ENCODE measurements around the gene FAM72C. TPM values are rescaled to one million over a fixed set of nuclear protein-coding genes. Genes with fewer than 3 reads are reported as not detected.
"Not testable (repeated sequence)": the region's sequence is repeated elsewhere in the genome, so short reads cannot be mapped to it uniquely, and the experiment has no call there.

The FAM72C gene
- 10 to 100 TPM; 19.8 to 21.0 TPM for total RNA-seq

DNA sequence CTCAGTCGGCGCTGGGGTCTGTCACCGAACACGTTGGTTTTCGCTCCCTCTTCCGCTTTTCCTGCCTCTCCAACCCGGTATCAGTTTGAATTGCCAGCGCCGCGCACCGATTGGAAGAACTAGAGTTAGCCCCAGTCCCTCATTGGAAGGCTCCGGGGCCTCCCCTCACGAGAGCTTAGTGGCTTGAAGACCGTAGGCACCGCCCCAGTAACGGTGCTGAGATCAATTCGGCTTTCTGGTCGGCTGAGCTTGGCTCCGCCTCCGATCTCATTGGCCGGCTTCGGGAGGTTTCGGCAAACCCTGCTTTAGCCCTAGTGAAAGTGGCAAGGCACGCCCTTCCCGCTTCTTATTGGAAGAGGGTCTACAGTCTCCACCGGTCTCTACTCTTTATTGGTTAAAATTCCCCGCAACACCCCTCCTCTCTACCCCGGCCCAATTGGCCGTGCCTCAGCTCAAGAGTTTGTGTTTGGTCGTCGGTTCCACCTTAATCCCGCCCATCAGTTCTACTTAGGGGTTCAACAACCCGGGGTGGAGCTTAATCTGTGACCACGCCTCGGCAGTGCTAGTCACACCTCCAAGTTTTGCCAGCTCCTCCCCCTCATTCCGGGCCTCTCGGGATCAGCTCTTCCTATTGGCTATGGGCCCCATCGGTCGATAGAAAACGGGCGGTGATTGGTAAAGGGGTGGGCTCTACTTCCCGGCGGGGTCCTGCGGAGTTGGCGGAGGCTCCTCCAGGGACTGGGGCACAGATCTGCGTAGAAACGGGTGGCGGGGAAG, at the start of gene FAM72C:
FAM72C (minus strand) TSS at position 63 of the 777 bp plus-strand sequence. CDS start 845 bp downstream, outside the sequence.
- H3K36me3 Mint-ChIP-seq (ENCODE audit: low read depth); CTCF ChIA-PET; H3K27me3 Mint-ChIP-seq; H3K4me3 Mint-ChIP-seq; H3K4me1 Mint-ChIP-seq; H3K27ac Mint-ChIP-seq; DNase-seq; H3K9me3 Mint-ChIP-seq; POLR2A ChIA-PET: not testable (repeated sequence)

DNA sequence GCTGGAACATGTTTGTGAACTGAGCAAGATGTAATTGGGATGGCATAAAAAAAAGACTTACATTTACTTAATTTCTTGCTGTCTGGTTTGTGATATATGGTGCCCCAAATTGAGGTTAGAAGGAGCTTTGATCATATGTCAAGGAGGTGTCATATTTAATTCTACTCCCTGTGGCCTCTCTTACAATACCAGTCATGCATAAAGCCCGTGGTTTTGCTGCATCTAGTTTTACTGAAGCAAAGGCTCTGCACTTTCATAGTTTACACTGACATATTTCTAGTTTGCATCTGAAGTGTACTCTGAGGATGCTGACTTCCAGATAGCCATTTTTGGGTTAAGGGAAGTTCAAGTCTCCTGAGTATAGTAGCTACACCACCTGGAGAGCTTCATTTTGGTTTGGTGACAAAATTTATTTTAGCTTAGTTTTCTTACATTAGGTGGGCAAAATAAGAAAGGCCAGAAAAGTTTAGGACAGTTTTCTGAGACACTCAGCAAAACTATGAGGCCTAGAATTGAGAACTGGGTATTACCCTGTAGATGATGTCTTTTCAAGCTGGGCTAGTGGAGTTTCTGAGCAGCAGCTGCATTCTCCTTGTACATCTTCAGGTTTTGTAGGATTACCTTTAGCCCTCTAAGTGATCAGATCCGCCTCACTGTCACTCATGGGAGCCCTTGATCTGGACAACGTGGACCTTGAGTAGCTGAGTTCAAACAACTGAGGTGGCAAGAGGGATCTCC, 48.4 kb upstream of the FAM72C start:
- H3K27me3 Mint-ChIP-seq; H3K4me1 Mint-ChIP-seq; H3K4me3 Mint-ChIP-seq; CTCF ChIA-PET; DNase-seq; H3K9me3 Mint-ChIP-seq; POLR2A ChIA-PET; H3K36me3 Mint-ChIP-seq (ENCODE audit: low read depth); H3K27ac Mint-ChIP-seq: not testable (repeated sequence)

- H3K27me3 Mint-ChIP-seq; H3K4me3 Mint-ChIP-seq; H3K27ac Mint-ChIP-seq; H3K4me1 Mint-ChIP-seq; DNase-seq; H3K9me3 Mint-ChIP-seq; H3K36me3 Mint-ChIP-seq (ENCODE audit: low read depth); CTCF ChIA-PET; POLR2A ChIA-PET: not testable (repeated sequence)
Measured at GRCh38 chr1:144019101-144019500, 47.3 kb upstream of the FAM72C start.

DNA sequence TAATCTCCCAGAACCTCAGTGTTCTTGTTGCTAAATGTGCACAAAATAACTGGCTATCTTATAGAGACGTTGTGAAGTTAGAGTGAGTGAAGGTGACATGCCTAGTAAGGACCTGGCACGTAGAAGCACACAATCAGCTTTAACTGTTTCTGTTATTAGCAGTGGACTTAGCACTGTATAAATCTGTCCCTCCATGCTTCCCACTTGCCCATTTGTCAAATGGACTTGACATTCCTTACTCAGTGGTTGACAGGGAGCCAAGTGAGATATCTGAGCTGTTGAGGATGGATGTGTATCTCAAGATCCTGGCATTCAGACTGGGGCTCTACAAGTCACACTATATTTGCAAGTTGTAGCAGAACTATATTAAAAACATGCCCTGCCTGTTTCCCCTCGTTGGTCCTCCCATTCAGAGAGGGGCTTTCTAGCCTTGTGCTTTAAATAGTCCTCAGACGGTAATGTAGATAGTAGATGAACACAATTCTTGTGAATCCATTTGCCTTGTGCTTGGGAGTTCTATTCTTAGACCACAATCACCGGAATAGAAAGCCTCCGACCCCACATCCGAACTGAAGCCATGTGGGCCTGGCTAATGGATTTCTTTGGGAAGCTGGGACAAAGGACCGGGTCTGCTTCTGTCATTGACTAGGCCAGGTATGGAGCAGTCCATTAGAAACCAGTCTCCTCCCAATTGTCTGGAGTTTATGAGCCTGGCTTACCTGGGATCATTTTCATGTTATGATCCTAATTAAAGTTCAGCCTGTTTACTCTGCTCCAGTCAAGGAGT, 43.6 kb upstream of the FAM72C start:
- DNase-seq; CTCF ChIA-PET; H3K27ac Mint-ChIP-seq; H3K36me3 Mint-ChIP-seq (ENCODE audit: low read depth); POLR2A ChIA-PET; H3K9me3 Mint-ChIP-seq; H3K4me3 Mint-ChIP-seq; H3K27me3 Mint-ChIP-seq; H3K4me1 Mint-ChIP-seq: not testable (repeated sequence)

DNA sequence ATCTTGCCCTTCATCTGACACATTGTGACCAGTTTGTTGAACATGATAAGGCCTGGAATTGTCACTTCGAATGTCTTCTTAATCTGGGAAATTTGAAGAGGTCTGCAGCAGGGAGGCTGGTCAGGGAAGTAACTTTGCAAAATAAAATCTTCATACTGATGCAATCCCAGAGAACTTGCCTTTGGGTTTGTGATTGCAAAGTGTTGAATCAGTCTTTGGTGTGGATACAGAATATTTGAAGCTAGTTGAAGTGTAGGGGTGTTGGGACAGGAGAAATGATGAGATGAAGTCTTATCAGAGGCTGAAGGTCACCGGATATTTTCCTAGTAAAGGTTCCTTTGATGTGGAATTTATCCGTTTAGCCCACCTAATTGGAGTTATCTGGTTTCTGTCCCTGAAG, 42.7 kb upstream of the FAM72C start:
- H3K27ac Mint-ChIP-seq; H3K27me3 Mint-ChIP-seq; H3K36me3 Mint-ChIP-seq (ENCODE audit: low read depth); POLR2A ChIA-PET; H3K4me3 Mint-ChIP-seq; CTCF ChIA-PET; H3K4me1 Mint-ChIP-seq; DNase-seq; H3K9me3 Mint-ChIP-seq: not testable (repeated sequence)

GRCh38 chr1:144014121-144014520, 42.3 kb upstream of the FAM72C start:
- H3K4me3 Mint-ChIP-seq; H3K27me3 Mint-ChIP-seq; H3K27ac Mint-ChIP-seq; DNase-seq; POLR2A ChIA-PET; H3K9me3 Mint-ChIP-seq; CTCF ChIA-PET; H3K36me3 Mint-ChIP-seq (ENCODE audit: low read depth); H3K4me1 Mint-ChIP-seq: not testable (repeated sequence)

DNA sequence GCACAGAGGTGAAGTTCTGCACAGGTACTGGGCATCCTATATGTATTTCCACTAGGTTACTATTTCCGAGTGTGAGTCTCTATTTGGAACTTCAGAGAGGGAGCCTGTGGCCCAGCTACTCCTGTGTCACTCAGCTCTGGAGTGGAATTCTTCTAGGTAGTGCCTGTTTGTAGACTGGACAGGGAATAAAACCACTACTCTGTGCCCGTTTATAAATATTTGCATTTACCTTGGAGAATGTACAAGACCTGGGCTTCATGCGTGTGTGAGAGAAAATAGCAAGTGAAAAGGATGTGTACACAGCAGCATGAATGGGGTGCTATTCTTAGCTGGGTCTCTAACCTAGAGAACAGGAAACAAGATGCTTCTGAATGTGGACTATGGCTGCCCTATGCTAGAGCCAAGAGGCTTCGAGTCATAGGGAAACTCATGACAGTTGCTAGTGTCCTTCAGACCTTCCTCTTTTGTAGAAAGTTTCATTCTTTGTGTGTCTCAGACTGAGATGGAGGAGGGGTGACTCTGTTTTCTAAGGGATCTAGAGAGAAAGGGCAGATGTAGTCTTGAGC, 40.5 kb upstream of the FAM72C start:
- H3K27me3 Mint-ChIP-seq; H3K36me3 Mint-ChIP-seq (ENCODE audit: low read depth); H3K4me3 Mint-ChIP-seq; H3K9me3 Mint-ChIP-seq; POLR2A ChIA-PET; DNase-seq; H3K4me1 Mint-ChIP-seq; CTCF ChIA-PET; H3K27ac Mint-ChIP-seq: not testable (repeated sequence)

GRCh38 chr1:144009410-144009809, 37.6 kb upstream of the FAM72C start:
- H3K27ac Mint-ChIP-seq; POLR2A ChIA-PET; CTCF ChIA-PET; H3K27me3 Mint-ChIP-seq; H3K4me1 Mint-ChIP-seq; H3K36me3 Mint-ChIP-seq (ENCODE audit: low read depth); DNase-seq; H3K4me3 Mint-ChIP-seq; H3K9me3 Mint-ChIP-seq: not testable (repeated sequence)

DNA sequence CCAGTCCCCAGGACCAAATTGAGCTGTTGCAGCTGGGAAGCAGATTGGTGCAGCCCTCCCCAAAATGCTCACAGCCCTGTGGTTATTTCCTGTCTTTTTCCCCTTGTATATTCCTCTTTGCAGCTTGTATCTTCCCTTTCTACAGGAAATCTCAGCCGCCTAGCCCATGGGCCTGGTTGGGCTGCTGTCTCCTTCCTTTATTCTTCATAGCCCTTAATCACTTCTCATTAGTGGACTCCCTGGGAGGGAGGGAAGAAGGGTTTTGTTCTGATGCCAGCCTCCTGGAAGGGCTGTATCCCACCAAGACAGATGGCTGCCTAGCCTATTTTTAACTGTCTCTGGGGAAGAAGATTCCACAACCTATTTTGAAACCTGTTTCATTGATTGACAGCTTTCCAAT, 32.5 kb upstream of the FAM72C start:
- H3K36me3 Mint-ChIP-seq (ENCODE audit: low read depth); H3K27ac Mint-ChIP-seq; H3K4me1 Mint-ChIP-seq; CTCF ChIA-PET; H3K9me3 Mint-ChIP-seq; POLR2A ChIA-PET; H3K4me3 Mint-ChIP-seq; H3K27me3 Mint-ChIP-seq; DNase-seq: not testable (repeated sequence)

DNA sequence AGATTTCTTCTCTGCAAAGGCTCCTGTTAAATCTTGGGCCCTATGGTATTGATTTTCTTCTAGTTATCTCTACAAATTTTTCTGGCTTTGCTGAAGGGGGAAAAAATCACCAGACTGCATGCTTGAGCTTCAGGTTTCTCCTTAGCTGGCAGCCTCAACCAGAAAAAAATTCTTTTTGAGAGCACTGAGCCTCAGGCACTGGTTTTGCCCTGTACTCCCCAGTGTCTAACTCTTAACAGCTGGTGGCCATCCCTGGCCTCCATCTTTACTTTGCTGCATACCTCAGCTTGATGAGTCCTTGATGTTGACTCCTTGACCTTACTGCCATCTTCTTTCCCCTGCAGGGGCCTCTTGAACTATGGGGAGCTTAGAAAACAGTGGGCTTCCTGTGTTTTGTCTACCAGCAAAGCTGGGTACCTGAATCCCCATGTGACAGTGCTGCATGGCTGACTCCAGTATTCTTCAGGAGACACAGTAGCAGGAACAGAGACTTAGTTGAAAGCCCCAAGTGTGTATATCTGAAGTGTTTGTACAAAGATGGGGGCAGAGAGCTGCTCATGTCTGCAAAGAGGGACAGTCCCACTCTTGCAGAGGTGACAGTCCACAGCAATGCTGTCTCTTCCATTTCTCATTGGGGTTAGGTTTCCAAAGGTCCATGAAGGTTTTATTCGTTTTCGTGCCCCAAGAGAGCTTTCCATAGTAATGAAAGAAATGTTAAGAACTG, 31.7 kb upstream of the FAM72C start:
- H3K9me3 Mint-ChIP-seq; H3K27ac Mint-ChIP-seq; H3K27me3 Mint-ChIP-seq; H3K36me3 Mint-ChIP-seq (ENCODE audit: low read depth); POLR2A ChIA-PET; CTCF ChIA-PET; H3K4me1 Mint-ChIP-seq; DNase-seq; H3K4me3 Mint-ChIP-seq: not testable (repeated sequence)

- DNase-seq; POLR2A ChIA-PET; H3K9me3 Mint-ChIP-seq; H3K36me3 Mint-ChIP-seq (ENCODE audit: low read depth); H3K27ac Mint-ChIP-seq; H3K4me3 Mint-ChIP-seq; H3K27me3 Mint-ChIP-seq; CTCF ChIA-PET; H3K4me1 Mint-ChIP-seq: not testable (repeated sequence)
Measured at GRCh38 chr1:144002141-144002881, 30.5 kb upstream of the FAM72C start.

- CTCF ChIA-PET; H3K27ac Mint-ChIP-seq; H3K27me3 Mint-ChIP-seq; H3K4me3 Mint-ChIP-seq; POLR2A ChIA-PET; DNase-seq; H3K36me3 Mint-ChIP-seq (ENCODE audit: low read depth); H3K9me3 Mint-ChIP-seq; H3K4me1 Mint-ChIP-seq: not testable (repeated sequence)
Measured at GRCh38 chr1:144001077-144001476, 29.3 kb upstream of the FAM72C start.
